Placental pericyte (primary cell): ENCODE measurements around the gene COX6B2. TPM values are rescaled to one million over a fixed set of nuclear protein-coding genes. Genes with fewer than 3 reads are reported as not detected.

Experiments
- total RNA-seq: library from RNA; depleted of rRNA; stranded (reverse); fragments of >200 nt; gene quantifications from 2 replicates; pipeline ENCODE4 v1.2.3, GENCODE V29; 2012

Gene COX6B2, protein sequence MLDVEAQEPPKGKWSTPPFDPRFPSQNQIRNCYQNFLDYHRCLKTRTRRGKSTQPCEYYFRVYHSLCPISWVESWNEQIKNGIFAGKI
- total RNA-seq = 0.14 and 0.22 TPM in 2 replicates

GRCh38 chr19:55354698-55355212, at the start of gene COX6B2:
Gene COX6B2 (minus strand): TSS chr19:55354719. CDS start chr19:55354521, 198 bp downstream.

GRCh38 chr19:55385724-55386492, 31.4 kb upstream of the COX6B2 start, which contains the start of gene RPL28:
Gene RPL28 (plus strand): TSS chr19:55385932. CDS start chr19:55386358, 426 bp downstream.

DNA sequence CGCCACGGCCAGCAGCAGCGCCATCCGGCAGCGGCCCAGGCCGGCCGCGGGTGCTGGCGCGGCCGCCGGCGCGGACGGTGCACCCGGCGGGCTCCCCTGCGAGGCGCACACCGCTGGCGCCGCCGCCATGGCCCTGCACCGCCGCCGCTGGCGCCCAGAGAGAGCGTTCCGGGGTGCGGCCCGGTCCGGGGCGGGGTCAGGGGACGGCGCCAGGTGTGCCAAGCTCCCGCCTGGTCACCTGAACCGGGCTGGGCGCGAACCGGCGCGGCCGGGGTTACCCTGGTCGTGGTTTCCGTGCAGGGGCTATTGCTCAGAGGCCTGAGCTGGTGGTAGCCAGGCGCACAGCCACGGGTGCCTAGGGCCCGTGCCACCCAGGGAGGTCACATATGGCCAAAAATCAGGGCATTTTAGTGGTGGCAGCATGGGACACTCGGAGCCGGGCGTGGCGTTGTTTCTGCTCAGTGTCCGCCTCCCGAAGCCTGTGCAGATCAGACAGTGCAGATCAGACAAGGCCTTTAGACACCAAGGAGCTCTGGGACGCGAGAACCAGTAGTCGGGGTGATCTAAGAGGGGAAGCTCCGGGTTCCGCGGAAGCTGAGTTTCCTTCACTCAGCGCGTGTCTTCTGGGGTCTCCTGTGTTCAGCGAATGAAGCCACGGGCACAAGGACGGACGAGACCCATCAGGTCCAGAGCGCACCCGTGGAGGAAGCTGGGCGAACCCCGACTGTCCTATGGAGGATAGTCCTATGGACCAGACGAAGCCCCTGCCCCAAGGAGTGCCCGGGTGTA, 29.8 kb upstream of the COX6B2 start, which contains the start of gene TMEM238:
Gene TMEM238, minus strand, starts transcription at position 162 of the 789 bp plus-strand sequence. Its CDS starts 33 bp downstream, at position 129.

DNA sequence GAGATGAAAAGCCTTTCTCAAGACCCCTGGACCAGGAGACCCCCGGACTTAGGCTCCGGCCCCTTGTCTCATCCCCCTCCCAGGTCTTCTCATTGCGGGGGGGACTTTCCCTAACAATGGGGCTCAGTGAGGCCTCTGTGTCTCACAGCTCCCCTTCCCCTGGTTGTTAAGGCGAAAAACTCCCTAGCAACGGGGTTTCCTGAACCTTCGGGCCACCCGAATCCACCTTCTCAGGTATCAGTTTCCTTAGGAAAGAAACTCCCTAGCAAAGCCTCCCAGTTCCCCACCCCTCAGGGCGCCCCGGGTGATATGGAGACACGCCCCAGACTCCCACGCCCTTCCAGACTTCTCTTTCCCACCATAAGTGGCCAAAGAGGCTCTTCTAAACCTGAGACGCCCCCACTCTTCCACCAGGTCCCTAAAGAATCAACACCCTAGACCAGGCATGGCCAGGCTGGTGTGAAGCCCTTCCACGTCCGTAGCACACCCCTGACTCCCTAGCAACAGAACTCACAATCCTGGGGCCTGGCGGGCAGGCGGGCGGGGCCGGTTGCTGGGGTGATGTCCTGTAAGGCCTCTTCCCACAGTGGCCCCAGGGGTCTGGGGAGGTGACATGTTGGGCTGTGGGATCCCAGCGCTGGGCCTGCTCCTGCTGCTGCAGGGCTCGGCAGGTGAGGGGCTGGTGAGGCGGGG, 21.9 kb upstream of the COX6B2 start, which contains the start of gene TMEM190:
Gene TMEM190, plus strand, starts transcription at position 586 of the 693 bp plus-strand sequence. Its CDS starts 28 bp downstream, at position 614.

DNA sequence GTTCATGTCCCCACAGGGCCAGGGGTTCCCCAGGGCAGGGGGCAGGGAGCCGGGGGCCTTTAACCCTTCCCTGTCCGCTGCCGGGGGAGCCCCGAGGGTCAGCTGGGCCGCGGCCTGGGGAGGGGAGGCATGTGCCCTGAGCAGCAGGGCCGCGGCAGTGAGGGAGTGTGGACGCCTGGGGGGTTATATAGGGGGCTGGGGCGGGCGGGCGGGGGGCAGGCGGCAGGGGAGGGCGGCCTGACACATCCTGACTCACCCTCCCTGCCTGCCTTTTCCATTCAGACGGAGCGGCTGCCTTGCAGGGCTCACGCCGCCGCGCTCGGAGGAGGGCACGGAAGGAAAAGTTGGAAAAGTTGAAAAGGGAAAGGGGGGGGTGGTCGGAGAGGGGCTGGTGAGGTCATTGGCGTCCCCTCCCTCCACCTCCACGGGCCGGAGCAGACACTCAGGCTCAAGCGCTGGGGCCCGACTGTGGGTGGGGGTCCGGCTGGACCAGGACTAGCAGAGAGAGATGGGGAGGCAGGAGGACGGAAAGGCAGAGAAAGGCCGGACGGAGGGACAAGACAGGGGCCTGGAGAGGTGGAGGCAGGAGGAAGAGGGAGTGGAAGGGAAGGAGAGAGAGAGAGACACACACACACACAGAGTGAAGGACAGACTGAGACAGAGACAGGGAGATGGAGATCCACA, 15.9 kb upstream of the COX6B2 start, which contains the start of gene IL11:
Gene IL11, minus strand, starts transcription at position 159 of the 684 bp plus-strand sequence. Its CDS starts 153 bp downstream, at position 6.

DNA sequence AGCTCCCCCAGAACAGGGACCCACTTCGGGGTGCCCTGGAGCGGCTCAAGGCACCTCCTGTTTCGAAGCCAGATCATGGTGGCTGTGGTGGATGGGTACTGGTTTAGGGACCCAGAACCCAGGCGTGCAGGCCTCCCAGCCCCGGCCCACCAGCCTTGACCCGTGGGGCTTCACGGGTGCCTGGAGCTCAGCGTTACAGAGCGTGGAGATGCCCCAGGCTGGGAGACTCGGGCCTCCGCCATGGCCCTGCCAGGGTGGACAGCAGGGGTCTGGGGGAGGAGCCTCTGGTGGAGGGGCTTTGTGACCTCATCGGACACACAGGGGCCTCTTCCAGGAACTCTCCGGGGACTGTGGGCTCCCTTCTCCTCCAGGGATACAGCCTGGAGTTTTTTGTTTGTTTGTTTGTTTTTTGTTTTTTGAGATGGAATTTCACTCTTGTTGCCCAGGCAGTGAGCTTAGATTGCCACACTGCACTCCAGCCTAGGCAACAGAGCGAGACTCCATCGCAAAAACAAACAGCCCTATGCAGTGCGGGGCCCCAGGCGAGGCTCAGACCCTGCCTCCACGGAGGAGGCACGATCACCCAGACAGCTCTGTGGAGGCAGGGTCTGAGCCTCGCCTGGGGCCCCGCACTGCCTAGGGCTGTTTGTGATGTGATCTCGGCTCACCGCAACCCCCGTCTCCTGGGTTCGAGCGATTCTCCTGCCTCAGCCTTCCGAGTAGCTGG, 8.6 kb upstream of the COX6B2 start, which contains the start of gene GARIN5B:
Gene GARIN5B, minus strand, starts transcription at position 271 of the 727 bp plus-strand sequence. Its CDS starts 194 bp downstream, at position 77.

GRCh38 chr19:55339105-55339888, 15.2 kb downstream of the COX6B2 start, which contains the start of gene KMT5C:
Gene KMT5C (plus strand): TSS chr19:55339876. CDS start chr19:55341937, 2,061 bp downstream.

DNA sequence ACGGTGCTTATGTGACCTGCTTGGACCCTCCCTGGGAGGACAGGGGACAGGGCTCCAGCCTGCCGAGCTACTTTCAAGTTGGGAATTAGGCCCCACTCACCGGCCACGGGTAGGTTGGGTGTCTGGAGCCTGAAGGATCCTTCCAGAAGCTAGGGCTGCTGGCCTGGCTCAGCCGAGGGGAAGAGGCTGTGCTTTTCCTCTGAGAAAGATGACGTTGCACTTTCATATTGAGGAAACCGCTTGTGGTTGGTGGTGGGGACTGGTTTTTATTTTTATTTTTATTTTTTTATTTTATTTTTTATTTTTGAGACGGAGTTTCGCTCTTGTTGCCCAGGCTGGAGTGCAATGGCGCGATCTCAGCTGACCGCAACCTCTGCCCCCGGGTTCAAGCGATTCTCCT, 29.3 kb downstream of the COX6B2 start, which contains the start of gene TMEM150B:
Gene TMEM150B, minus strand, starts transcription at position 170 of the 400 bp plus-strand sequence. CDS start 4,305 bp downstream, outside the sequence.

Other genes starting within 250 kb of the COX6B2 start
- gene PPP1R12C, start 237.1 kb downstream of the COX6B2 start, total RNA-seq = 86.5 and 91.7 TPM in 2 replicates
- gene TNNT1, start 205.5 kb downstream of the COX6B2 start, total RNA-seq = 0.57 and 2.8 TPM in 2 replicates
- gene TNNI3, start 197.0 kb downstream of the COX6B2 start, total RNA-seq = not detected in 2 replicates
- 0.66 TPM in 1 of 2 replicates, not detected in the other for gene DNAAF3, start 188.1 kb downstream of the COX6B2 start, total RNA-seq
- under 0.01 TPM in 1 of 2 replicates, not detected in the other for gene SYT5, start 174.4 kb downstream of the COX6B2 start, total RNA-seq
- gene PTPRH, start 145.2 kb downstream of the COX6B2 start, total RNA-seq = 4.9 and 46.0 TPM in 2 replicates
- 1.9 and 2.6 TPM in 2 replicates for gene TMEM86B, start 126.0 kb downstream of the COX6B2 start, total RNA-seq
- 58.9 and 69.9 TPM in 2 replicates for gene PPP6R1, start 95.7 kb downstream of the COX6B2 start, total RNA-seq
- 41.1 and 41.9 TPM in 2 replicates for gene HSPBP1, start 74.6 kb downstream of the COX6B2 start, total RNA-seq
- gene BRSK1, start 70.7 kb downstream of the COX6B2 start, total RNA-seq = 1.7 and 3.5 TPM in 2 replicates
- gene TMEM150B, start 29.4 kb downstream of the COX6B2 start, total RNA-seq = not detected in 2 replicates
- 7.9 and 9.6 TPM in 2 replicates for gene KMT5C, start 14.8 kb downstream of the COX6B2 start, total RNA-seq
- gene GARIN5B, start 8.5 kb upstream of the COX6B2 start, total RNA-seq = not detected in 2 replicates
- 15.1 and 82.0 TPM in 2 replicates for gene IL11, start 15.7 kb upstream of the COX6B2 start, total RNA-seq
- not detected in 2 replicates for gene TMEM190, start 22.1 kb upstream of the COX6B2 start, total RNA-seq
- 1.4 TPM in 1 of 2 replicates, not detected in the other for gene TMEM238, start 29.6 kb upstream of the COX6B2 start, total RNA-seq
- gene RPL28, start 31.2 kb upstream of the COX6B2 start, total RNA-seq = 301 and 1,049 TPM in 2 replicates
- gene UBE2S, start 53.1 kb upstream of the COX6B2 start, total RNA-seq = 40.5 and 198 TPM in 2 replicates
- not detected in 2 replicates for gene SHISA7, start 88.6 kb upstream of the COX6B2 start, total RNA-seq
- gene ISOC2, start 106.9 kb upstream of the COX6B2 start, total RNA-seq = 50.8 and 116 TPM in 2 replicates
- gene C19orf85, start 110.0 kb upstream of the COX6B2 start, total RNA-seq = not detected in 2 replicates
- gene ZNF628, start 121.9 kb upstream of the COX6B2 start, total RNA-seq = 3.3 and 3.9 TPM in 2 replicates
- 17.5 and 19.3 TPM in 2 replicates for gene NAT14, start 130.5 kb upstream of the COX6B2 start, total RNA-seq
- 3.1 and 24.2 TPM in 2 replicates for gene SSC5D, start 133.7 kb upstream of the COX6B2 start, total RNA-seq
- gene SBK2, start 182.4 kb upstream of the COX6B2 start, total RNA-seq = not detected in 2 replicates
- gene SBK3, start 190.8 kb upstream of the COX6B2 start, total RNA-seq = not detected in 2 replicates
- gene ZNF579, start 226.1 kb upstream of the COX6B2 start, total RNA-seq = 6.7 and 9.0 TPM in 2 replicates
- gene FIZ1, start 244.8 kb upstream of the COX6B2 start, total RNA-seq = 4.2 and 5.6 TPM in 2 replicates
- gene ZNF524, start 245.6 kb upstream of the COX6B2 start, total RNA-seq = 9.6 and 13.3 TPM in 2 replicates